Measurements from ENCODE around the gene DEUP1.

DEUP1 gene

DNA sequence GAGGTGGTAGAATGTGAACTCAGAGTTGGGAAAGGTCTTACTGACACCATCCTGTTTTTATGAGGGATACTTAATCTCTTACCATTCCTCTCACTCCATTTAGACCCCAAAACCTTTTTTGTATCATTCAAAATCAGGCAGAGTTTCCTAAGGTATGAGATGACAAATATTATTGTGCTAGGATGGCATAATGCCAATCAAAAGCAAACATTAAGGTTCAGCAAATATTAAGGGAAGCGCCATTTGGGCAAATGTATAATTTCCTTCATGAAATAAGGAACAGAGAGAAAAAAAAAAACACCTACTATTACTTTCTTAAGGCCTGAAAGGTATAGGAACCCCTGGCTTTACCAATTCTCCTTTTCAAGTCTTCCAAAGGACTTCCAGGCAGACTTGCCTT is 150.2 kb downstream of the DEUP1 start:
- DNase-seq = no peak

GRCh38 chr11:93481279-93481678 is 150.7 kb downstream of the DEUP1 start:
- DNase-seq = no peak

DNA sequence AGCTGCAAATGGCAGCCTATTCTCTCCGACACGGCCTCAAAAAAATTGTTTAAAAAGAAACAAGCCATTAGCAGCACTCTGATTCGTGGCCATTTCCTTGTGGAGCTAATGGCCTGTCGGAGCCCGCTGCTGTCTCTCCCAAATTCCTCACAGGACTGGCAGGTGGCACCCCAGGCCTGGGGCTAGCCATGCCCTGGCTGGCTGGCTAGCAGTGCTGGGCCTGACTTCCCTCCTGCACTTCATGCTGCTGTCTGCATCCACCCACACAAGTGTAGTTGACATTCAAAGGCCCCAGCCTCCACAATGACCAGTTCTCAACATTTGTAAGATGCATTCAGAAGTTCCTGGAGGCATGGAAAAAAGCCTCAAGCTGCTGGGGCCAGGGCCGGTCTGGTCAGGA is 151.2 kb downstream of the DEUP1 start:
- DNase-seq = no peak

GRCh38 chr11:93482556-93482955 is 152.0 kb downstream of the DEUP1 start:
- DNase-seq = no peak

DNA sequence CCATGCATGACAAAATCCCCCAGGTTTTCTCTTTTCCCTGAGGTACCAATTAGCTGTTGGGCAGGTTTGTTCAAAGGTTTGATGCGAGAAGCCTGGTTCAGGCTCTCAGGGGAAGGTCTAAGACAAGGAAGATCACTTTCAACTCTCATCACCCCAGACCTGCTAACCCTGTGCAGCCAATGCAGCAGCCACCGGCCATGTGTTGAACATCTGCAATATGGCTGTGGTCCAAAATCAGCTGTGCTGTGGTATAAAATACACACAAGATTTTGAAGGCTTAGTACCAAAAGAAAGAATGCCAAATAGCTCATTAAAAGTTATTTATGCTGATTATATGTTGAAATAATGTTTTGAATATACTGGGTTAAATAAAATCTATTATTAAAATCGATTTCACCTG is 154.2 kb downstream of the DEUP1 start:
- no peak for DNase-seq

- no peak for DNase-seq
These were observed 155.4 kb downstream of the DEUP1 start for GRCh38 chr11:93485983-93486382.

DNA sequence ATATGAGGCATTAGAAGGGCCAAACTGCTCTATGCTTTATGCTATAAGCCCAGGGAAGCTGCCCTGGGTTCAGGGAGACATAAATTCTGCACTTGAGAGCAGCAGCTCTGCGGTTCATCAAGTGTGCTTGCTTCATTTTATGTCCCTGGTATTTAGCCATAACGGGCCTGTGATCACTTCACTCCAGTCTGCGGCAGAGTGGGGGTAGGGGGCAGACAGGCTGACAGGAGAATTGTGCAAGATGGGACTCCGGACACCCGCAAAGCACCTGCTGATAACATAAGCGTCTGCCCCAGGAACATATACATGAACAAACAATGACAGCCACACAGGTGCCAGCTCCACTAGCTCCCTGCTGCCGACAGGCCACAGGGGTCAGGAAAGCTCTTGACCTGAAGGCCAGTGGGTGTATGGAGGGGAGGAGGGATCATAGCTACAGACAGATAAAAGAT is 156.5 kb downstream of the DEUP1 start:
- DNase-seq = no peak
